DND-41 (cell line): ENCODE measurements around the gene CD74.

Experiments used
- ATAC-seq: fragments of 200-7000 bp; cut with Tn5 transposase; 3 replicates; pipeline ENCODE4 v1.9.1; 2021; ENCODE audit warnings: low read depth; ENCODE audit not compliant: insufficient read depth
- DNase-seq: peaks from one replicate; pipeline ENCODE4 v3.0.0-alpha.2; 2020
- H2AFZ ChIP-seq: 2 replicates; pipeline ENCODE4 v1.6.0; 2012; ENCODE audit warnings: low read depth, low read length
- H3K27ac ChIP-seq: 2 replicates; pipeline ENCODE4 v1.5.1; 2012; ENCODE audit warnings: low read length, inconsistent platforms
- H3K27me3 ChIP-seq: fragments of 200-600 bp; sonication (generic); 2 replicates; pipeline ENCODE4 v1.6.0; 2012; ENCODE audit warnings: low read length, mild to moderate bottlenecking, inconsistent platforms; ENCODE audit not compliant: insufficient read depth, poor library complexity
- H3K36me3 ChIP-seq: 2 replicates; pipeline ENCODE4 v1.5.1; 2012; ENCODE audit warnings: low read length, inconsistent platforms; ENCODE audit not compliant: insufficient read depth
- H3K4me1 ChIP-seq: 2 replicates; pipeline ENCODE4 v1.5.1; 2012; ENCODE audit warnings: mild to moderate bottlenecking, low read length; ENCODE audit not compliant: insufficient read depth
- H3K4me2 ChIP-seq: 2 replicates; pipeline ENCODE4 v1.6.0; 2012; ENCODE audit warnings: mild to moderate bottlenecking, moderate library complexity, low read length, inconsistent platforms; ENCODE audit not compliant: insufficient read depth
- H3K4me3 ChIP-seq, 2 experiments: fragments of 200-600 bp in 1 of 2; shearing (Covaris generic) in 1 of 2; 2 replicates each; pipeline ENCODE4 v1.5.1; 2012 to 2016; ENCODE audit warnings: inconsistent platforms in 2 of 2, low read length in 2 of 2, mild to moderate bottlenecking in 2 of 2, low read depth in 1 of 2, moderate library complexity in 1 of 2
- H3K79me2 ChIP-seq: 2 replicates; pipeline ENCODE4 v1.6.0; 2012; ENCODE audit warnings: low read length, inconsistent platforms; ENCODE audit not compliant: insufficient read depth
- H3K9ac ChIP-seq: 2 replicates; pipeline ENCODE4 v1.6.0; 2012; ENCODE audit warnings: low read depth, mild to moderate bottlenecking, inconsistent platforms, low read length, moderate library complexity
- H3K9me3 ChIP-seq: 2 replicates; pipeline ENCODE4 v1.5.1; 2012; ENCODE audit warnings: low read length, moderate library complexity, mild to moderate bottlenecking, inconsistent platforms; ENCODE audit not compliant: insufficient read depth, severe bottlenecking
- H4K20me1 ChIP-seq: 2 replicates; pipeline ENCODE4 v1.6.0; 2012; ENCODE audit warnings: low read length; ENCODE audit not compliant: insufficient read depth
- EZH2 ChIP-seq: IDR thresholded peaks from 3 replicates; pipeline ENCODE4 v1.6.1; 2012; ENCODE audit warnings: borderline replicate concordance, low read depth, mild to moderate bottlenecking, moderate library complexity, low read length, inconsistent platforms; ENCODE audit not compliant: severe bottlenecking
- TF ChIP-seq, protein P1 (sequence below): IDR thresholded peaks from 2 replicates; pipeline ENCODE4 v1.5.1; 2012; ENCODE audit warnings: borderline replicate concordance, low read length, moderate library complexity, mild to moderate bottlenecking; ENCODE audit not compliant: poor library complexity, severe bottlenecking; ENCODE audit errors: extremely low read depth

CD74 gene

DNA sequence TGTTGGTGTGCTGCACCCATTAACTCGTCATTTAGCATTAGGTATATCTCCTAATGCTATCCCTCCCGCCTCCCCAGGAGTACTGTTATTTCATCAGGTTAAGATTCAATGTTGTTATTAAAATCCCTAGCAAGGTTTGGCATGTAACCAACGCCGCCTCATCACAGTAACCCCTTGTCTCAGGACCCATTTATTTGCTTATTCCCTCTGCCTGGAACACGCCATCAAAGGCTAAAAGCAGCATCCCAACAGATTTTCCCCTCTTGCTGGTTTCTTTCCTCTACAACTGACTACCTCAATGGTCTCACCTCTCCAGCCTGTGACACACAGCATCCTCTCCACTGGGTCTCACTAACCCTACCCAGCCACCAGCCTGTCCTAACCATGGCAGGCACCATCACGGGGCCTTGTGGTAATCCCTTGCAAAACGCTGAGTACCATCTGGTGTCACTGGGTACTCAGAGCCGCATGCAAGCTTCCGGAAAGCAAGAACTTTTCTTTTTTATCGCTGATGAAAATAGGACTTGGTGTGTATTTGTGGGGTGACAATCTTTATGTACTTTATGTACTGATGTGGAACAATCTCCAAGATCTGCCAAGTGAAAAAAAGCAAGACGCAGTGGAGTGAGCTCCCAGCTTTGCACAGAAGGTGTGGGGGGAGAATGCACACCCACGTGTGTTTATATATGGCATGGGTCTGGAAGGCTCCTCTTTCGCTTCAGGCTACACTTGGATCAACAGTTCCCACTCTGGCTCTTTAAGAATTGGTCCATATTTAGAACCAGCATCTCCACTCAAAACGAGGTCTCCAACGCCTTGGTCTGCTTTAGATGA is 30.7 kb upstream of the CD74 start:
- Histone ChIP-seq H3K9ac (no peak overlapping the region), H3K79me2 (peaks cover 28% of the 10 kb centered on the region), H3K4me3 (no peak overlapping the region), H4K20me1 (peaks cover 59% of the 10 kb centered on the region), H3K27ac (no peak overlapping the region), H3K27me3 (no peaks in the 10 kb centered on the region), H3K4me1 (peaks cover 24% of the 10 kb centered on the region), H3K9me3 (no peaks in the 10 kb centered on the region), H2AFZ (no peak overlapping the region), H3K36me3 (peaks cover 58% of the 10 kb centered on the region), H3K4me2 (no peak overlapping the region)
- ATAC-seq (peak; percentile 33), DNase-seq (no peak)
- TF ChIP-seq EZH2 = no peak

DNA sequence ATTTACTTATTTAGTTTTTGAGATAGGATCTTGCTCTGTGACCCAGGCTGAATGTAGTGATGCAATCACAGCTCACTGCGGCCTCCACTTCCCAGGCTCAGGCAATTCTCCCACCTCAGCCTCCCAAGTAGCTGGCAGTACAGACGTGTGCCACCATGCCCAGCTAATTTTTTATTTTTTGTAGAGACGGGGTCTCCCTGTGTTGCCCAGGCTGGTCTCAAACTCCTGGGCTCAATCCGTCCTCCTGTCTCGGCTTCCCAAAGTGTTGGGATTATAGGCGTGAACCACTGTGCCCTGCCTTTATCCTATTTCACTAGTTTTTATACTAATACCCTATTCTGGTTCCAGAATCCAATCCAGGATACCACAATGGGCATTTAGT is 30.0 kb upstream of the CD74 start:
- ATAC-seq (peak; percentile 27), DNase-seq (no peak)
- H3K79me2 ChIP-seq = peaks cover 20% of the 10 kb centered on the region
- H4K20me1 ChIP-seq = peaks cover 52% of the 10 kb centered on the region
- peaks cover 17% of the 10 kb centered on the region; the same call in 1 of the 2 replicates for H3K4me1 ChIP-seq
- H3K9me3 ChIP-seq = no peaks in the 10 kb centered on the region
- no peak overlapping the region for H3K27ac ChIP-seq
- TF ChIP-seq, protein P1, sequence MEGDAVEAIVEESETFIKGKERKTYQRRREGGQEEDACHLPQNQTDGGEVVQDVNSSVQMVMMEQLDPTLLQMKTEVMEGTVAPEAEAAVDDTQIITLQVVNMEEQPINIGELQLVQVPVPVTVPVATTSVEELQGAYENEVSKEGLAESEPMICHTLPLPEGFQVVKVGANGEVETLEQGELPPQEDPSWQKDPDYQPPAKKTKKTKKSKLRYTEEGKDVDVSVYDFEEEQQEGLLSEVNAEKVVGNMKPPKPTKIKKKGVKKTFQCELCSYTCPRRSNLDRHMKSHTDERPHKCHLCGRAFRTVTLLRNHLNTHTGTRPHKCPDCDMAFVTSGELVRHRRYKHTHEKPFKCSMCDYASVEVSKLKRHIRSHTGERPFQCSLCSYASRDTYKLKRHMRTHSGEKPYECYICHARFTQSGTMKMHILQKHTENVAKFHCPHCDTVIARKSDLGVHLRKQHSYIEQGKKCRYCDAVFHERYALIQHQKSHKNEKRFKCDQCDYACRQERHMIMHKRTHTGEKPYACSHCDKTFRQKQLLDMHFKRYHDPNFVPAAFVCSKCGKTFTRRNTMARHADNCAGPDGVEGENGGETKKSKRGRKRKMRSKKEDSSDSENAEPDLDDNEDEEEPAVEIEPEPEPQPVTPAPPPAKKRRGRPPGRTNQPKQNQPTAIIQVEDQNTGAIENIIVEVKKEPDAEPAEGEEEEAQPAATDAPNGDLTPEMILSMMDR = no peak
- no peak for TF ChIP-seq EZH2
- H2AFZ ChIP-seq = no peak overlapping the region
- H3K9ac ChIP-seq = no peak overlapping the region
- H3K36me3 ChIP-seq = peaks cover 51% of the 10 kb centered on the region
- no peaks in the 10 kb centered on the region for H3K27me3 ChIP-seq
- no peak overlapping the region for H3K4me3 ChIP-seq
- H3K4me2 ChIP-seq = no peak overlapping the region

DNA sequence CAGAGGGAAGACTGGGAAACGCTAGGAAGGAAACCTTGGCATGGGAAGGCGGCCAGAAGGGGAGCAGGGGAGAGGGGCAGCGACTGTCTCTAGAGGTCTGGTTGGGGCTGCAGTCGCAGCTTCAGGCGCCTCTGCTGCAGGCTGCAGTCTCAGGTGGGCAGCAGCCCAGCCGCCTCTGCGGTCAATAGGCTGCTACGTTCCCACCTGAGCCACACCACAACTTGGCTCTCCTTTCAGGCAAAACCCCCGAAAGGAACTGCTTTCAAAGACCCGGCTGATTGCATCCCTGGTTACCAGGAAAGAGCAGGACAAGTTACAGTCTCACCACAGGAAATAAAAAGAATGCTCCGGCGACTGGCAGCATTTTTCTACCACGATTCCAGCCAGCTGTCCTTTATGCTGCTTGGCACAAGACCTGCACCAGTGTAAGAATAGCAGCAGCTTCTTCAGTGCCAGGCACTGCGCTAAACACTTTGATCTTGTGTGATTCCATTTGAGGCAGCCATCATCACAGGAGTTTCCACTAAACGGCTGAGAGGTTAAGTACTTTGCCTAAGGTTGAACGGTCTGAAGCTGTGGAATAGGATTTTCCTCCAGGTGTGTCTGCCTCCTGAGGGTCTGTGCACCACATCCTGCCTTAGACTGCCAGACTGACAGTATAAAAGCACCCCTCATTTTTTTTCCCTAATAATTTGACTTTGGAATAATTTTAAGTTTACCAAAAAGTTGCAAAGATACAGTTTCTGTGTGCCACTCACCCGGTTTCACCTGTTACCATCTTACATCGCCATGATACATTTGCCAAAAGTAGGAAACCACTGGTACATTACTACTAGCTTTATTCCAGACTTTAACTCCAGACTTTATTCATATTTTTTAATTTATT is 29.3 kb upstream of the CD74 start:
- H3K79me2 ChIP-seq = peaks cover 14% of the 10 kb centered on the region
- no peak overlapping the region for H3K4me3 ChIP-seq
- H3K36me3 ChIP-seq = peaks cover 44% of the 10 kb centered on the region
- H2AFZ ChIP-seq = no peak overlapping the region
- no peaks in the 10 kb centered on the region for H3K9me3 ChIP-seq
- peaks cover 10% of the 10 kb centered on the region; the same call in 1 of the 2 replicates for H3K4me1 ChIP-seq
- peaks cover 45% of the 10 kb centered on the region for H4K20me1 ChIP-seq
- H3K27ac ChIP-seq = no peak overlapping the region
- no peak for TF ChIP-seq EZH2
- TF ChIP-seq, protein P1 = no peak
- H3K4me2 ChIP-seq = no peak overlapping the region
- DNase-seq = no peak
- no peak overlapping the region for H3K9ac ChIP-seq
- no peaks in the 10 kb centered on the region for H3K27me3 ChIP-seq
- peak; percentile 41; the same call in 2 of the 3 replicates for ATAC-seq
